Measurements from ENCODE around the gene LDB2.

The LDB2 gene

GRCh38 chr4:16783119-16783518, 115.3 kb downstream of the LDB2 start:
- TF ChIP-seq, protein P1, sequence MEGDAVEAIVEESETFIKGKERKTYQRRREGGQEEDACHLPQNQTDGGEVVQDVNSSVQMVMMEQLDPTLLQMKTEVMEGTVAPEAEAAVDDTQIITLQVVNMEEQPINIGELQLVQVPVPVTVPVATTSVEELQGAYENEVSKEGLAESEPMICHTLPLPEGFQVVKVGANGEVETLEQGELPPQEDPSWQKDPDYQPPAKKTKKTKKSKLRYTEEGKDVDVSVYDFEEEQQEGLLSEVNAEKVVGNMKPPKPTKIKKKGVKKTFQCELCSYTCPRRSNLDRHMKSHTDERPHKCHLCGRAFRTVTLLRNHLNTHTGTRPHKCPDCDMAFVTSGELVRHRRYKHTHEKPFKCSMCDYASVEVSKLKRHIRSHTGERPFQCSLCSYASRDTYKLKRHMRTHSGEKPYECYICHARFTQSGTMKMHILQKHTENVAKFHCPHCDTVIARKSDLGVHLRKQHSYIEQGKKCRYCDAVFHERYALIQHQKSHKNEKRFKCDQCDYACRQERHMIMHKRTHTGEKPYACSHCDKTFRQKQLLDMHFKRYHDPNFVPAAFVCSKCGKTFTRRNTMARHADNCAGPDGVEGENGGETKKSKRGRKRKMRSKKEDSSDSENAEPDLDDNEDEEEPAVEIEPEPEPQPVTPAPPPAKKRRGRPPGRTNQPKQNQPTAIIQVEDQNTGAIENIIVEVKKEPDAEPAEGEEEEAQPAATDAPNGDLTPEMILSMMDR (IDR thresholded peaks at IDR 0.05; ENCODE audit: low read depth, low read length) = no peak
- in situ Hi-C loops (cut with HindIII; ENCODE audit: low sequenced_read_pairs) = no loop called here
- peak; percentile 44 for DNase-seq (ENCODE audit: low read depth, low spot score)
- no peak overlapping the region for H3K4me3 ChIP-seq (ENCODE audit: low read depth, low read length)

DNA sequence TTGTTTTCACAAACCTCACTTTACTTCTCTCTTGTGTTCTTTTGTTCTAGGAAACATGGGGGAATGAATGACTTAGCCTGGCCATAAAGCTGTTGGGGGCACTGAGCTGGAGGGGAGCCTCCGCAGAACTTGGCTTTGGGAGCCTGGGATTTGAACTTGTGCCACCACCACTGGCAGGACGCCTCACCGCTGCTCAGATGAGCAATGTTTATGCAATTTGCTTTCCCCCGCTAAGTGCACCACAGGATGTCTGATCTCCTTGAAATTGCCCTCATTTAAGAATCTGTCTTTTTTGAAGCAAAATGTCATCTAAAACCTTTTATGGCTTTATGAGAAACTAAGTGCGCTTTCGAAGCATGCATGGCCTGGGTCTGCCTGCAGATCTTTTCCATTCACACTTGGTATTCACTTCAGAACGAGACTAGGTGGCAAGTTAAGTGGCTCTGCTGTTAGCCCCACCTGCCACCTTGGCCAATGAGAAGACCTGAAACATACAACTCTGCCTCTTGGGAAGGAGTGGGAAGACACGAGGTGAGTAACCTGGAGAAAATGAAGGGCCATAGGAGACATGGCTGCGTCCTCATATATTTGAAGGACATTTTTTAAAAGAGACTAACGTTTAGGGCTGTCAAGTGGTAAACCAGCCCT, 119.3 kb downstream of the LDB2 start:
- in situ Hi-C loops (cut with HindIII; ENCODE audit: low sequenced_read_pairs) = no loop called here
- no peak overlapping the region for H3K4me3 ChIP-seq (ENCODE audit: low read depth, low read length)
- peak; percentile 93 for DNase-seq (ENCODE audit: low read depth, low spot score)
- TF ChIP-seq, protein P1 (IDR thresholded peaks at IDR 0.05; ENCODE audit: low read depth, low read length) = no peak

DNA sequence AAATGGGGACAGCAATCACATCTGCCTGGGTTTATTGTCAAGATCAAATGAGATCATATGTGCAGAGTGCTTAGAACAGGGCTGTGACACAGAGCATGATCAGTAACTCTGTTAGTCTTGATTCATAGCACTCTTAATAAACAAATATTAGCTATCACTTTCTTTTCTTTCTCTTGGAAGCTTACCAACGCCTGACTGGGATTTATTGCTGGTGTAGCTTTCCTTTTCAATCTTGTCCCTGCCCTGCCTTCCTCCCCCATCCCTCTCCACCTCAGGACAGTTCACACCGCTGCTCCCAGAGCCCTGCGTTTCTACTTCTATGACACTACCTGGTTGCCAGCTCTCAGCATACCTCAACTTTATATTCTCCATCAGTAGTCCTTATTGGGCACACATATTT, 120.7 kb downstream of the LDB2 start:
- H3K4me3 ChIP-seq (ENCODE audit: low read depth, low read length) = no peak overlapping the region
- no peak for DNase-seq (ENCODE audit: low read depth, low spot score)
- in situ Hi-C loops (cut with HindIII; ENCODE audit: low sequenced_read_pairs) = no loop called here
- TF ChIP-seq, protein P1 (IDR thresholded peaks at IDR 0.05; ENCODE audit: low read depth, low read length) = no peak

GRCh38 chr4:16775411-16776154, 122.9 kb downstream of the LDB2 start:
- no peak overlapping the region for H3K4me3 ChIP-seq (ENCODE audit: low read depth, low read length)
- in situ Hi-C loops (cut with HindIII; ENCODE audit: low sequenced_read_pairs) = no loop called here
- TF ChIP-seq, protein P1 (IDR thresholded peaks at IDR 0.05; ENCODE audit: low read depth, low read length) = no peak
- no peak for DNase-seq (ENCODE audit: low read depth, low spot score)

- DNase-seq (ENCODE audit: low read depth, low spot score) = peak; percentile 59
- no peak overlapping the region for H3K4me3 ChIP-seq (ENCODE audit: low read depth, low read length)
- in situ Hi-C loops (cut with HindIII; ENCODE audit: low sequenced_read_pairs) = no loop called here
- TF ChIP-seq, protein P1 (IDR thresholded peaks at IDR 0.05; ENCODE audit: low read depth, low read length) = no peak
Measured at GRCh38 chr4:16772366-16772850, 126.0 kb downstream of the LDB2 start.

DNA sequence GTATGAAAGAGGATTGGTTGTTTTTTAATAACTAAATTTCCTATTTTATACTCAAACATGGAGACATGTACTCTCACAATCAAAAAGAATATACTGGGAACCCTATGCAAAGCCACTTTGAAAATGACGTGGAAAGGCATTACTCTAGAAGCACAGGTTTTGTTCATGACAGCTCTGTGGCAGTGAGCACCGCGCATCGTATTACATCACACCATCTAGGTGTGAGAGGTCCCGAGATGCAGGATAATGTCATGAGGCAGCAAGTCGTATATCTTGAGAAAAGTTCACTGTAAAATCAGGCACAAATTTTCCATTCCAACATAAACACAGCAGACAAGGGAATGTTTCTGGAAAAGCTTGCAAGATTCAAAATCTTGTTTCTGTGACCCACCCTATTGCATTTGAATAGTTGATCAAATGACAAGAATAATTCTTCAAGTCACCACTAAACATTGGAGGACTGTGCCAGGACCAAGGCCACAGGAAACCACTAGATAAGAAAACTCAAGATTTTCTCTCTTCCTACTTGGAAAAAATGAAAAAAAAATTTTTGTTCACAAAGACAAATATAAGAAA, 127.6 kb downstream of the LDB2 start:
- TF ChIP-seq, protein P1 (IDR thresholded peaks at IDR 0.05; ENCODE audit: low read depth, low read length) = no peak
- no peak for DNase-seq (ENCODE audit: low read depth, low spot score)
- no peak overlapping the region for H3K4me3 ChIP-seq (ENCODE audit: low read depth, low read length)
- in situ Hi-C loops (cut with HindIII; ENCODE audit: low sequenced_read_pairs) = no loop called here
